H7 (cell line): ENCODE data around the gene RRAGB. TPM values are rescaled to one million over a fixed set of nuclear protein-coding genes. Genes with fewer than 3 reads are reported as not detected.
A peak's percentile ranks its signal among the peaks of the same experiment; 100 is the strongest.
"Not testable (repeated sequence)": the region's sequence is repeated elsewhere in the genome, so short reads cannot be mapped to it uniquely, and the experiment has no call there.

Experiments
- DNase-seq: peaks from one replicate; pipeline ENCODE4 v3.0.0; 2012
- H3K27me3 ChIP-seq: 2 replicates; pipeline ENCODE4 v1.6.0; 2011; ENCODE audit warnings: mild to moderate bottlenecking, low read length; ENCODE audit not compliant: control insufficient read depth, insufficient read depth
- H3K36me3 ChIP-seq: replicated peaks from 2 replicates; pipeline ENCODE4 v1.5.1; 2011; ENCODE audit warnings: low read length; ENCODE audit not compliant: control insufficient read depth, insufficient read depth
- H3K4me3 ChIP-seq: 2 replicates; pipeline ENCODE4 v1.5.1; 2011; ENCODE audit warnings: low read depth, mild to moderate bottlenecking, control low read depth, low read length, moderate library complexity; ENCODE audit not compliant: insufficient read depth
- total RNA-seq: library from RNA; depleted of rRNA; stranded (reverse); fragments of >200 nt; shearing (Covaris generic); gene quantifications from 2 replicates; pipeline ENCODE4 v1.2.3, GENCODE V29; 2014; rRNA removed

Gene RRAGB
- 6.1 and 9.0 TPM in 2 replicates for total RNA-seq

- peak within 1 kb of the TSS; percentile 71 for H3K4me3 ChIP-seq
- no peaks in the 10 kb centered on the region for H3K27me3 ChIP-seq
- H3K36me3 ChIP-seq = no peaks in the 10 kb centered on the region
- peak; percentile 88 for DNase-seq
Measured at GRCh38 chrX:55717521-55718497, at the start of gene RRAGB. TSS of gene RRAGB (plus strand) at chrX:55717749. CDS start at chrX:55718328, 579 bp downstream.

GRCh38 chrX:55668084-55668483, 49.5 kb upstream of the RRAGB start:
- Histone ChIP-seq H3K36me3 (no peaks in the 10 kb centered on the region), H3K27me3 (no peaks in the 10 kb centered on the region), H3K4me3 (no peak overlapping the region)
- no peak for DNase-seq

DNA sequence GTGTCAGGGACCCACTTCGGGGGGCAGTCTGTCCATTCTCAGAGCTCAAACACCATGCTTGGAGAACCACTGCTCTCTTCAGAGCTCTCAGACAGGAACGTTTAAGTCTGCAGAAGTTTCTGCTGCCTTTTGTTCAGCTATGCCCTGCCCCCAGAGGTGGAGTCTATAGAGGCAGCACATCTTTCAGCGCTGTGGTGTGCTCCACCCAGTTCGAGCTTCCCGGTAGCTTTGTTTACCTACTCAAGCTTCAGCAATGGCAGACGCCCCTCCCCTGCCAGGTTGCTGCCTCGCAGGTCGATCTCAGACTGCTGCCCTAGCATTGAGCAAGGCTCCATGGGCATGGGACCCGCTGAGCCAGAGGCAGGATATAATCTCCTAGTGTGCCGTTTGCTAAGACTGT, 29.0 kb upstream of the RRAGB start:
- not testable (repeated sequence) for H3K27me3 ChIP-seq, H3K4me3 ChIP-seq, DNase-seq, H3K36me3 ChIP-seq

GRCh38 chrX:55695227-55696018, 22.1 kb upstream of the RRAGB start:
- Histone ChIP-seq H3K27me3 (no peaks in the 10 kb centered on the region), H3K4me3 (no peak overlapping the region), H3K36me3 (no peaks in the 10 kb centered on the region)
- DNase-seq = no peak

DNA sequence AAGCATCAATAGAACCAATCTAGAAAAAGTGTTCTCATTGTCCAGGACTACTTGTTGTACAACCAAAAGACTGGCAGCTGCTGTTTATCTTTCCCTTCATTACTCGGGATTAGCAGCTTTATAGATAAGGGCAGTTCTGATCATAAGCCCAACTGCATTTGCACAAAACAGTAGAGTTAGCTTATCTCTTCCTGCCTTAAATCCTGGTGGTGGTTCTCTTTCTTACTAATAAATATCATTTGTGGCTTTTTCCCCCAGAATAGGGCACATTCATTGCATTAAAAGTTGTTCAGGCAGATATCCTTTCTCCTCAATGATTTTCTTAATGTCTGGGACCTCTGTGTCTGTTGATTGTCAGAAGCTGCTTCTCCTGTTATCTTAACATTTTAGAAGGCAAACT, 20.2 kb upstream of the RRAGB start:
- Histone ChIP-seq H3K27me3 (no peaks in the 10 kb centered on the region), H3K36me3 (no peaks in the 10 kb centered on the region)
- no peak for DNase-seq

GRCh38 chrX:55702671-55703070, 14.9 kb upstream of the RRAGB start:
- DNase-seq = no peak
- Histone ChIP-seq H3K36me3 (no peaks in the 10 kb centered on the region), H3K27me3 (no peaks in the 10 kb centered on the region), H3K4me3 (no peak overlapping the region)

More for the DNA sequence above, 20.2 kb upstream of the RRAGB start:
- H3K4me3 ChIP-seq = no peak overlapping the region

DNA sequence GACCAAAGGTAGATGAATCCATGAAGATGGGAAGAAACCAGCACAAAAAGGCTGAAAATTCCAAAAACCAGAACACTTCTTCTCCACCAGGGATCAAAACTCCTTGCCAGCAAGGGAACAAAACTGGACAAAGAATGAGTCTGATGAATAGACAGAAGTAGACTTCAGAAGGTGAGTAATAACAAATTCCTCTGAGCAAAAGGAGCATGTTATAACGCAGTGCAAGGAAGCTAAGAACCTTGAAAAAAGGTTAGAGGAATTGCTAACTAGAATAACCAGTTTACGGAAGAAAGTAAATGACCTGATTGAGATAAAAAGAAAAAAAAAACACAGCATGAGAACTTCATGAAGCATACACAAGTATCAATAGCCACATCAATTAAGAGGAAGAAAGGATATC, 14.1 kb upstream of the RRAGB start:
- not testable (repeated sequence) for DNase-seq, H3K27me3 ChIP-seq, H3K36me3 ChIP-seq, H3K4me3 ChIP-seq

GRCh38 chrX:55705066-55705465, 12.5 kb upstream of the RRAGB start:
- H3K36me3 ChIP-seq, H3K4me3 ChIP-seq, DNase-seq, H3K27me3 ChIP-seq: not testable (repeated sequence)

DNA sequence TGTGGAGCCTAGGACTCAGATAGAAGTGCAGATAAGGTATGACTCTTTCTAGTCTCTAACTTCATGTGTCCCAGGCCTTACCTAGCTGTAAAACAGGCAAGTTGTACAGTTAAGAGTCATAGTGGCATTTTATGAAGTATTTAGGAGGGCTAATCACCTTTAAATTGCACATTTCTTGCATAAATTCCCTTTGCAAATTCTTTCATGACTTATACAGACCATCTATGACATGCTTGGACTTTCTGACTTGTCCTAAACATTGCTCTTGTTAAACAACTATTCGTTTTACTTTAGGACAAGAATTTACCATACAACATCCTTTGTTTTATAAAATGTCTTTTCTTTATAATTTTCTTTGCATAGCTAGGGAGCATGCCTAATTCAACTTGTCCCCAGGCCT, 7.8 kb upstream of the RRAGB start:
- DNase-seq = no peak
- no peaks in the 10 kb centered on the region for H3K27me3 ChIP-seq
- no peaks in the 10 kb centered on the region for H3K36me3 ChIP-seq
- H3K4me3 ChIP-seq = no peak overlapping the region

DNA sequence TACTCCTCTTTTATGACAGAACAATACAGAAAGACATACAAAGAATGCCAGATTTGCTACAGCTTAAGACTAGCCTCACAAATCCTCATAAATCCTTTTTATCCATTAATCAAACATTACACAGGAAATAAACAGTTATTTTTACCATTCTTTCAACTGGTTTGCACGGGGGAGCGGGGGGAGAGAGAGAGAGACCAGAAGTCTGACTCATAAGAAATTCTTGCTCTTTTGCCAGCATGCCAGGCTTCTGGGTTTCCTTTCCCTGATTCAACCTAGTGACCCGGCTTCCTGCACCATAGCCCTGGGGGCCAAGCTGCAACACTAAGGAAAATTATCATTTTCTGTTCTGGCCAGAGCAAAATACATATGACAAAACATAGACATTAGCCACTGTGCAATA, 6.8 kb upstream of the RRAGB start:
- Histone ChIP-seq H3K27me3 (no peaks in the 10 kb centered on the region), H3K36me3 (no peaks in the 10 kb centered on the region), H3K4me3 (no peak overlapping the region)
- no peak for DNase-seq

DNA sequence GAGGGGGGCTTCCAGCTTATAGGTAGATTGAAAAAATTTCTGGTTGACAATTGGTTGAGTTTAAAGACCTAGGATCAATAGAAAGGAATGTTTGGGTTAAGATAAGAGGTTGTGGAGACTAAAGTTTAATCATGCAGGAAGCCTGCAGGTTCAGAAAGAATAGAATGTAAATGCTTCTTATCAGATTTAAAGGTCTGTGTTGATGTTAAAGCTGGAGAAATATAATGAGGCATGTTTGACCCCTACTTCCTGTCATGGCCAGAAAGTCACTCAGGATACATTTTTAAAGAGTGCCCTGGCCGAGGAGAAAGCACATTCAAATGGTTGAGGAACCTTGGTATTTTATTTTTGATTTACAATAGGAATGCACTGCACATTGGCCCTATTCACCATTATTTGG, 3.9 kb upstream of the RRAGB start:
- DNase-seq = no peak
- Histone ChIP-seq H3K4me3 (no peak overlapping the region), H3K27me3 (no peaks in the 10 kb centered on the region), H3K36me3 (no peaks in the 10 kb centered on the region)

GRCh38 chrX:55714161-55714560, 3.4 kb upstream of the RRAGB start:
- H3K27me3 ChIP-seq = no peaks in the 10 kb centered on the region
- no peaks in the 10 kb centered on the region for H3K36me3 ChIP-seq
- H3K4me3 ChIP-seq = no peak overlapping the region
- no peak for DNase-seq

GRCh38 chrX:55715847-55716246, 1.7 kb upstream of the RRAGB start:
- Histone ChIP-seq H3K4me3 (no peak overlapping the region), H3K27me3 (no peaks in the 10 kb centered on the region), H3K36me3 (no peaks in the 10 kb centered on the region)
- DNase-seq = peak; percentile 15

GRCh38 chrX:55716937-55717336, 612 bp upstream of the RRAGB start:
- H3K4me3 ChIP-seq = no peak overlapping the region; the same call in 1 of the 2 replicates
- no peaks in the 10 kb centered on the region for H3K27me3 ChIP-seq
- H3K36me3 ChIP-seq = no peaks in the 10 kb centered on the region
- DNase-seq = no peak

- 0 out of 2 replicates have a peak, but pooled peaks cover 1% of the 10 kb centered on the region for H3K36me3 ChIP-seq
- DNase-seq = no peak
- no peaks in the 10 kb centered on the region for H3K27me3 ChIP-seq
- H3K4me3 ChIP-seq = no peak overlapping the region
Measured at GRCh38 chrX:55731826-55732225, 14.3 kb downstream of the RRAGB start.
